ENCODE data around the gene PRAMEF1.

Gene PRAMEF1

GRCh38 chr1:12756768-12757413 is 34.3 kb upstream of the PRAMEF1 start:
- H3K4me3 ChIP-seq (ENCODE audit: low read length), result no peak overlapping the region
- no peak for TF ChIP-seq CTCF (IDR thresholded peaks at IDR 0.05; ENCODE audit: insufficient read depth, low read depth, low read length, missing control alignments)
- DNase-seq (ENCODE audit: low read depth), result no peak

GRCh38 chr1:12757836-12758235 is 33.4 kb upstream of the PRAMEF1 start:
- H3K4me3 ChIP-seq (ENCODE audit: low read length), result no peak overlapping the region
- TF ChIP-seq CTCF (IDR thresholded peaks at IDR 0.05; ENCODE audit: insufficient read depth, low read depth, low read length, missing control alignments), result no peak
- no peak for DNase-seq (ENCODE audit: low read depth)

- H3K4me3 ChIP-seq (ENCODE audit: low read length), result no peak overlapping the region
- no peak for TF ChIP-seq CTCF (IDR thresholded peaks at IDR 0.05; ENCODE audit: insufficient read depth, low read depth, low read length, missing control alignments)
- DNase-seq (ENCODE audit: low read depth), result no peak
Measured at GRCh38 chr1:12760256-12760795, 30.9 kb upstream of the PRAMEF1 start.

GRCh38 chr1:12761781-12762180 is 29.4 kb upstream of the PRAMEF1 start:
- DNase-seq (ENCODE audit: low read depth), result no peak
- no peak overlapping the region for H3K4me3 ChIP-seq (ENCODE audit: low read length)
- no peak for TF ChIP-seq CTCF (IDR thresholded peaks at IDR 0.05; ENCODE audit: insufficient read depth, low read depth, low read length, missing control alignments)

GRCh38 chr1:12762766-12763165 is 28.4 kb upstream of the PRAMEF1 start:
- H3K4me3 ChIP-seq (ENCODE audit: low read length), result no peak overlapping the region
- no peak for DNase-seq (ENCODE audit: low read depth)
- no peak for TF ChIP-seq CTCF (IDR thresholded peaks at IDR 0.05; ENCODE audit: insufficient read depth, low read depth, low read length, missing control alignments)

- no peak for DNase-seq (ENCODE audit: low read depth)
- no peak for TF ChIP-seq CTCF (IDR thresholded peaks at IDR 0.05; ENCODE audit: insufficient read depth, low read depth, low read length, missing control alignments)
- H3K4me3 ChIP-seq (ENCODE audit: low read length), result no peak overlapping the region
Measured at GRCh38 chr1:12763479-12763878, 27.7 kb upstream of the PRAMEF1 start.

GRCh38 chr1:12764016-12764415 is 27.2 kb upstream of the PRAMEF1 start:
- no peak overlapping the region for H3K4me3 ChIP-seq (ENCODE audit: low read length)
- no peak for DNase-seq (ENCODE audit: low read depth)
- no peak for TF ChIP-seq CTCF (IDR thresholded peaks at IDR 0.05; ENCODE audit: insufficient read depth, low read depth, low read length, missing control alignments)

Data from epithelial cell of esophagus (primary cell).